NCI-H187 (cell line): ENCODE results near the gene SERPINB12.

Experiments
- DNase-seq, 2 experiments: peaks; one replicate each; lab custom pipeline; 2025; lab: John Stamatoyannopoulos, UW

The SERPINB12 gene

GRCh38 chr18:63603772-63604171, 61.6 kb downstream of the SERPINB12 start:
- no peak for DNase-seq

GRCh38 chr18:63604791-63605567, 62.8 kb downstream of the SERPINB12 start:
- peak in 1 of 2 experiments; percentile 0 for DNase-seq

- no peak for DNase-seq
Observed at GRCh38 chr18:63606526-63606925, 64.4 kb downstream of the SERPINB12 start.

GRCh38 chr18:63613420-63613819, 71.3 kb downstream of the SERPINB12 start:
- DNase-seq, result no peak

GRCh38 chr18:63617049-63617914, 75.1 kb downstream of the SERPINB12 start:
- DNase-seq, result no peak

- no peak for DNase-seq
Observed at GRCh38 chr18:63617915-63618234, 75.7 kb downstream of the SERPINB12 start.
